22Rv1 (cell line): ENCODE measurements around the gene ANKRD13A.

Experiments
- ZFX ChIP-seq: fragments of 450-650 bp; IDR thresholded peaks from 2 replicates; pipeline ENCODE4 v1.6.1; 2017; ENCODE audit warnings: antibody characterized with exemption, borderline replicate concordance
- TF ChIP-seq, protein P1 (sequence below): fragments of 450-650 bp; IDR thresholded peaks from 2 replicates; pipeline ENCODE4 v1.5.1; 2017; ENCODE audit warnings: mild to moderate bottlenecking

DNA sequence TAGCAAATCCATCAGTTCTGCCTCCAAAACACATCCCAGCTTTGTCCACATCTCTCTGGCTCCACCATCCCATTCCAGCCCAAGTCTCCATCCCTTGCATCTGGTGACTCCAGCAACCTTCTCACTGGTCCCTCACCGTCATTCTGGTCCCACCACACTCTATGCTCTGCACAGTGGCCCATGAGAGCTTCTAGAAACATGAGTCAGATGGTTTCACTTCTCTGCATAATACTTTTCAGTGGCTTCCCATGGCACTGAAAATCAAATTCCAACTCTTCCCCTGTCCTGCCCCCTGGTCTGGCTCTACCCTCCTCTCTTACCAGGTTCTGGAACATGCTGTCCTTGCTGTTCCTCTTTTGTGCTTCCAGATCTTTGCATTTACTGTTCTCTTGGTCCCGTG, 66.3 kb downstream of the ANKRD13A start:
- TF ChIP-seq, protein P1, sequence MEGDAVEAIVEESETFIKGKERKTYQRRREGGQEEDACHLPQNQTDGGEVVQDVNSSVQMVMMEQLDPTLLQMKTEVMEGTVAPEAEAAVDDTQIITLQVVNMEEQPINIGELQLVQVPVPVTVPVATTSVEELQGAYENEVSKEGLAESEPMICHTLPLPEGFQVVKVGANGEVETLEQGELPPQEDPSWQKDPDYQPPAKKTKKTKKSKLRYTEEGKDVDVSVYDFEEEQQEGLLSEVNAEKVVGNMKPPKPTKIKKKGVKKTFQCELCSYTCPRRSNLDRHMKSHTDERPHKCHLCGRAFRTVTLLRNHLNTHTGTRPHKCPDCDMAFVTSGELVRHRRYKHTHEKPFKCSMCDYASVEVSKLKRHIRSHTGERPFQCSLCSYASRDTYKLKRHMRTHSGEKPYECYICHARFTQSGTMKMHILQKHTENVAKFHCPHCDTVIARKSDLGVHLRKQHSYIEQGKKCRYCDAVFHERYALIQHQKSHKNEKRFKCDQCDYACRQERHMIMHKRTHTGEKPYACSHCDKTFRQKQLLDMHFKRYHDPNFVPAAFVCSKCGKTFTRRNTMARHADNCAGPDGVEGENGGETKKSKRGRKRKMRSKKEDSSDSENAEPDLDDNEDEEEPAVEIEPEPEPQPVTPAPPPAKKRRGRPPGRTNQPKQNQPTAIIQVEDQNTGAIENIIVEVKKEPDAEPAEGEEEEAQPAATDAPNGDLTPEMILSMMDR: no peak
- no peak for TF ChIP-seq ZFX
